Measurements from ENCODE around the gene CEP170B. TPM values are rescaled to one million over a fixed set of nuclear protein-coding genes. Genes with fewer than 3 reads are reported as not detected.

The CEP170B gene
- total and polyA plus RNA-seq, 2 donors (not counting 1 experiment from before 2014, with no cell fraction given), result 4.0 to 13.9 TPM

- Histone ChIP-seq H4K20me1 (ENCODE audit: control insufficient read depth, extremely low read depth, insufficient read depth, low read length) (no peaks in the 10 kb centered on the region), H3K4me1 (ENCODE audit: control insufficient read depth, extremely low read depth, insufficient read depth, low read length) (no peaks in the 10 kb centered on the region), H3K36me3 (ENCODE audit: control insufficient read depth, insufficient read depth, low read length) (no peaks in the 10 kb centered on the region), H3K27ac (ENCODE audit: insufficient read depth, low read length) (no peak overlapping the region), H2AFZ (ENCODE audit: low read length) (no peak overlapping the region), H3K27me3 (ENCODE audit: control insufficient read depth, insufficient read depth, low read length) (peaks cover 18% of the 10 kb centered on the region), H3K9me3 (ENCODE audit: control insufficient read depth, insufficient read depth, low read depth, low read length) (no peaks in the 10 kb centered on the region), H3K4me3 (replicated peaks in 1 of 4; ENCODE audit: control extremely low read depth in 1 of 4, insufficient read depth in 1 of 4, low read depth in 3 of 4, low read length in 4 of 4) (no peak overlapping the region), H3K4me2 (ENCODE audit: extremely low read depth, insufficient read depth, low read length) (no peak overlapping the region), H3K79me2 (ENCODE audit: control insufficient read depth, insufficient read depth, low read length) (no peaks in the 10 kb centered on the region), H3K9ac (ENCODE audit: insufficient read depth, low read length) (no peak overlapping the region)
- TF ChIP-seq CTCF (conservative IDR thresholded peaks at IDR 0.05 in 1 of 2, IDR thresholded peaks at IDR 0.05 in 1 of 2; ENCODE audit: low read depth in 1 of 2, low read length in 2 of 2), result no peak
- TF ChIP-seq EZH2 (IDR thresholded peaks at IDR 0.05; ENCODE audit: low read length, missing control alignments), result no peak
- DNase-seq (ENCODE audit: low read depth in 2 of 2), result no peak
These were observed 71.5 kb downstream of the CEP170B start for GRCh38 chr14:104936361-104937155.

GRCh38 chr14:104937161-104937560, 72.1 kb downstream of the CEP170B start:
- Histone ChIP-seq H3K27me3 (ENCODE audit: control insufficient read depth, insufficient read depth, low read length) (peaks cover 18% of the 10 kb centered on the region), H4K20me1 (ENCODE audit: control insufficient read depth, extremely low read depth, insufficient read depth, low read length) (no peaks in the 10 kb centered on the region), H3K4me2 (ENCODE audit: extremely low read depth, insufficient read depth, low read length) (no peak overlapping the region), H3K79me2 (ENCODE audit: control insufficient read depth, insufficient read depth, low read length) (no peaks in the 10 kb centered on the region), H3K27ac (ENCODE audit: insufficient read depth, low read length) (no peak overlapping the region), H3K4me1 (ENCODE audit: control insufficient read depth, extremely low read depth, insufficient read depth, low read length) (no peaks in the 10 kb centered on the region), H3K36me3 (ENCODE audit: control insufficient read depth, insufficient read depth, low read length) (no peaks in the 10 kb centered on the region), H3K4me3 (replicated peaks in 1 of 4; ENCODE audit: control extremely low read depth in 1 of 4, insufficient read depth in 1 of 4, low read depth in 3 of 4, low read length in 4 of 4) (no peak overlapping the region), H2AFZ (ENCODE audit: low read length) (no peak overlapping the region), H3K9me3 (ENCODE audit: control insufficient read depth, insufficient read depth, low read depth, low read length) (no peaks in the 10 kb centered on the region), H3K9ac (ENCODE audit: insufficient read depth, low read length) (no peak overlapping the region)
- TF ChIP-seq CTCF (conservative IDR thresholded peaks at IDR 0.05 in 1 of 2, IDR thresholded peaks at IDR 0.05 in 1 of 2; ENCODE audit: low read depth in 1 of 2, low read length in 2 of 2), result no peak
- TF ChIP-seq EZH2 (IDR thresholded peaks at IDR 0.05; ENCODE audit: low read length, missing control alignments), result no peak
- no peak for DNase-seq (ENCODE audit: low read depth in 2 of 2)

- no peak overlapping the region for H2AFZ ChIP-seq (ENCODE audit: low read length)
- no peak overlapping the region for H3K4me3 ChIP-seq (replicated peaks in 1 of 4; ENCODE audit: control extremely low read depth in 1 of 4, insufficient read depth in 1 of 4, low read depth in 3 of 4, low read length in 4 of 4)
- H4K20me1 ChIP-seq (ENCODE audit: control insufficient read depth, extremely low read depth, insufficient read depth, low read length), result no peaks in the 10 kb centered on the region
- no peak overlapping the region for H3K4me2 ChIP-seq (ENCODE audit: extremely low read depth, insufficient read depth, low read length)
- no peaks in the 10 kb centered on the region for H3K36me3 ChIP-seq (ENCODE audit: control insufficient read depth, insufficient read depth, low read length)
- H3K79me2 ChIP-seq (ENCODE audit: control insufficient read depth, insufficient read depth, low read length), result no peaks in the 10 kb centered on the region
- H3K27me3 ChIP-seq (ENCODE audit: control insufficient read depth, insufficient read depth, low read length), result peaks cover 18% of the 10 kb centered on the region
- H3K4me1 ChIP-seq (ENCODE audit: control insufficient read depth, extremely low read depth, insufficient read depth, low read length), result no peaks in the 10 kb centered on the region
- no peak overlapping the region for H3K9ac ChIP-seq (ENCODE audit: insufficient read depth, low read length)
- H3K9me3 ChIP-seq (ENCODE audit: control insufficient read depth, insufficient read depth, low read depth, low read length), result no peaks in the 10 kb centered on the region
- TF ChIP-seq EZH2 (IDR thresholded peaks at IDR 0.05; ENCODE audit: low read length, missing control alignments), result no peak
- no peak for TF ChIP-seq CTCF (conservative IDR thresholded peaks at IDR 0.05 in 1 of 2, IDR thresholded peaks at IDR 0.05 in 1 of 2; ENCODE audit: low read depth in 1 of 2, low read length in 2 of 2)
- DNase-seq (ENCODE audit: low read depth in 2 of 2), result no peak
- no peak overlapping the region for H3K27ac ChIP-seq (ENCODE audit: insufficient read depth, low read length)
These were observed 72.8 kb downstream of the CEP170B start for GRCh38 chr14:104937694-104938365.

Measured in fibroblast of lung (primary cell).